K562 (cell line): ENCODE data around the gene PCDH1. TPM values are rescaled to one million over a fixed set of nuclear protein-coding genes. Genes with fewer than 3 reads are reported as not detected.

Source experiments
- ATAC-seq: fragments of 200-7000 bp; cut with Tn5 transposase; 3 replicates; pipeline ENCODE4 v1.9.1; 2020; ENCODE audit warnings: moderate library complexity
- BruUV-seq: library from RNA; stranded (reverse); fragments of 400-500 nt; replicated peaks from 2 replicates; lab custom pipeline; 2021; lab: Mats Ljungman, UMichigan
- CTCF ChIA-PET: fragments of 300-600 bp; formaldehyde crosslinking; extraction: SDS; loops from one replicate; lab custom pipeline; 2021; ENCODE audit warnings: low intra/inter-chr PET ratio; lab: Yijun Ruan, JAX
- POLR2A ChIA-PET: fragments of 300-600, 350-650 bp; sonication (Branson Sonifier 250); formaldehyde crosslinking; extraction: SDS; loops from one replicate; lab custom pipeline; 2021; ENCODE audit warnings: antibody characterized with exemption, inconsistent platforms; lab: Yijun Ruan, JAX
- DNase-seq, 4 experiments: peaks; one replicate each; pipeline versions ENCODE4 v3.0.0 to v3.0.0-alpha.2; 2011 to 2018; ENCODE audit warnings: low spot score in 3 of 4, mixed read lengths in 3 of 4; ENCODE audit errors: extremely low read depth in 1 of 4
- FAIRE-seq: peaks from 2 replicates; lab custom pipeline; 2011; peaks lifted over from hg19 to GRCh38; lab: Jason Lieb, UNC
- H2AFZ ChIP-seq: 2 replicates; pipeline ENCODE4 v1.6.0; 2011; ENCODE audit warnings: low read depth, low read length, control low read depth, inconsistent platforms
- H3K27ac ChIP-seq: fragments of 200-600 bp; 3 replicates; pipeline ENCODE4 v1.8.0; 2011; ENCODE audit warnings: low read depth, mild to moderate bottlenecking, control low read depth, inconsistent platforms, low read length, moderate library complexity, mixed read lengths; ENCODE audit errors: extremely low read depth
- H3K27me3 ChIP-seq, 2 experiments: fragments of 300-600 bp in 1 of 2; 2 replicates in 1 of 2; 3 replicates in 1 of 2; pipeline versions ENCODE4 v1.6.0 to v1.8.0; 2011; ENCODE audit warnings: inconsistent platforms in 2 of 2, low read length in 2 of 2, mild to moderate bottlenecking in 1 of 2, mixed read lengths in 1 of 2, moderate library complexity in 1 of 2; ENCODE audit not compliant: control insufficient read depth in 2 of 2, insufficient read depth in 2 of 2
- H3K36me3 ChIP-seq: fragments of 300-600 bp; 3 replicates; pipeline ENCODE4 v1.8.0; 2011; ENCODE audit warnings: mild to moderate bottlenecking, low read length, inconsistent platforms; ENCODE audit not compliant: control insufficient read depth, insufficient read depth
- H3K4me1 ChIP-seq, 2 experiments: fragments of 200-600 bp in 1 of 2; replicated peaks in 1 of 2; 2 replicates in 1 of 2; 3 replicates in 1 of 2; pipeline versions ENCODE4 v1.5.1 to v1.8.0; 2011; ENCODE audit warnings: inconsistent platforms in 2 of 2, low read length in 2 of 2, mild to moderate bottlenecking in 1 of 2, mixed read lengths in 1 of 2, moderate library complexity in 1 of 2; ENCODE audit not compliant: control insufficient read depth in 2 of 2, insufficient read depth in 2 of 2
- H3K4me2 ChIP-seq: 2 replicates; pipeline ENCODE4 v1.6.1; 2011; ENCODE audit warnings: low read length, control low read depth, inconsistent platforms, mixed read lengths; ENCODE audit not compliant: insufficient read depth
- H3K4me3 ChIP-seq: fragments of 200-600 bp; sonication (generic), shearing (Covaris generic); 2 replicates; pipeline ENCODE4 v1.5.1; 2016; ENCODE audit warnings: control low read depth, inconsistent platforms
- H3K79me2 ChIP-seq: fragments of 200-600 bp; 3 replicates; pipeline ENCODE4 v1.8.0; 2011; ENCODE audit warnings: low read length, inconsistent platforms; ENCODE audit not compliant: control insufficient read depth, insufficient read depth
- H3K9ac ChIP-seq, 2 experiments: 2 replicates each; pipeline versions ENCODE4 v1.6.0 to v1.6.1; 2011; ENCODE audit warnings: low read depth in 2 of 2, low read length in 2 of 2, control low read depth in 1 of 2, inconsistent platforms in 1 of 2, mild to moderate bottlenecking in 1 of 2, mixed read lengths in 1 of 2; ENCODE audit not compliant: insufficient read depth in 1 of 2
- H3K9me1 ChIP-seq: one replicate; pipeline ENCODE4 v1.6.0; 2011; ENCODE audit warnings: inconsistent platforms, mild to moderate bottlenecking, low read length, moderate library complexity; ENCODE audit not compliant: control insufficient read depth, insufficient read depth
- H3K9me3 ChIP-seq: replicated peaks from 2 replicates; pipeline ENCODE4 v1.5.1; 2011; ENCODE audit warnings: low read depth, low read length, inconsistent platforms; ENCODE audit not compliant: control insufficient read depth, insufficient read depth
- H4K20me1 ChIP-seq: replicated peaks from 2 replicates; pipeline ENCODE4 v1.6.1; 2011; ENCODE audit warnings: low read length, inconsistent platforms, mixed read lengths; ENCODE audit not compliant: control insufficient read depth, insufficient read depth
- FOSL1 ChIP-seq: fragments of 200-800 bp; sonication (Bioruptor generic); conservative IDR thresholded peaks from 2 replicates; pipeline ENCODE4 v1.6.1; 2016; ENCODE audit warnings: missing genetic modification characterization, missing compliant biosample characterization
- NFXL1 ChIP-seq: fragments of 450-650 bp; formaldehyde crosslinking; IDR thresholded peaks from 2 replicates; pipeline ENCODE4 v1.4.0; 2021; ENCODE audit warnings: mild to moderate bottlenecking
- POLR2B ChIP-seq: fragments of 450-650 bp; IDR thresholded peaks from 2 replicates; pipeline ENCODE4 v1.6.1; 2018; ENCODE audit warnings: low read depth; ENCODE audit not compliant: partially characterized antibody
- PURB ChIP-seq: sonication (generic); formaldehyde crosslinking; IDR thresholded peaks from 2 replicates; pipeline ENCODE4 v1.9.0; 2021; ENCODE audit warnings: low read depth, mild to moderate bottlenecking, missing genetic modification reagents
- RBBP5 ChIP-seq: fragments of 200-600 bp; sonication (generic); IDR thresholded peaks from 2 replicates; pipeline ENCODE4 v1.6.1; 2012; ENCODE audit warnings: borderline replicate concordance, mild to moderate bottlenecking, low read length, control low read depth, inconsistent platforms; ENCODE audit not compliant: insufficient read depth, poor library complexity, severe bottlenecking
- TEAD2 ChIP-seq: fragments of 450-650 bp; IDR thresholded peaks from 2 replicates; pipeline ENCODE4 v1.6.1; 2016; ENCODE audit warnings: missing genetic modification characterization, control low read depth, missing compliant biosample characterization
- ZNF384 ChIP-seq: IDR thresholded peaks from 2 replicates; pipeline ENCODE4 v1.6.1; 2012; ENCODE audit warnings: low read depth, low read length, improper control_type of control experiment
- WGBS: fragments of 100-300 bp; shearing (Covaris generic); methylation state at CpG from one replicate; pipeline ENCODE4 v1.1.6; 2016; ENCODE audit warnings: low coverage, mixed read lengths; ENCODE audit not compliant: insufficient coverage; ENCODE audit errors: missing lambda C conversion rate; 5-methylcytosine and 5-hydroxymethylcytosine counted together
- in situ Hi-C: fragments of 300-500 bp; cut with MboI; formaldehyde crosslinking; loops from 4 replicates; pipeline ENCODE4 v1.15.0; 2018; ENCODE audit warnings: inconsistent platforms, mixed read lengths
- intact Hi-C: fragments of 100-400 bp; cut with micrococcal nuclease; formaldehyde crosslinking; loops from 2 replicates; pipeline ENCODE4 v1.14.2; 2022
- polyA plus RNA-seq, 8 experiments: library from polyadenylated mRNA; depleted of rRNA in 4 of 8; stranded (reverse) in 5 of 8; unstranded in 3 of 8; fragments of >200 nt; fragmentation: Nextera tagmentation in 2 of 8; fragmentation: Illumina TruSeq in 1 of 8; extraction: Ambion mirVana in 2 of 8; extraction: Trizol in 1 of 8; gene quantifications; 2 replicates each; pipeline versions ENCODE4 v1.2.1 to v1.2.3, GENCODE V29; 2011 to 2014; ENCODE audit warnings: inconsistent platforms in 1 of 8, missing spikeins in 1 of 8
- total RNA-seq, 7 experiments: library from RNA; depleted of rRNA in 6 of 7; stranded (reverse); fragments of >200 nt in 6 of 7; fragmentation: Illumina TruSeq in 2 of 7; extraction: Trizol in 2 of 7; gene quantifications; 2 replicates each; pipeline versions ENCODE4 v1.2.1 to v1.2.3, GENCODE V29; 2011 to 2021; ENCODE audit warnings: low replicate concordance in 1 of 7

The PCDH1 gene
- total and polyA plus RNA-seq, 9 of the 15 experiments (the other 6 are each of a cell fraction or from before 2014, with no cell fraction given): 0.11 to 3.6 (median 1.9) TPM; not detected in 1

DNA sequence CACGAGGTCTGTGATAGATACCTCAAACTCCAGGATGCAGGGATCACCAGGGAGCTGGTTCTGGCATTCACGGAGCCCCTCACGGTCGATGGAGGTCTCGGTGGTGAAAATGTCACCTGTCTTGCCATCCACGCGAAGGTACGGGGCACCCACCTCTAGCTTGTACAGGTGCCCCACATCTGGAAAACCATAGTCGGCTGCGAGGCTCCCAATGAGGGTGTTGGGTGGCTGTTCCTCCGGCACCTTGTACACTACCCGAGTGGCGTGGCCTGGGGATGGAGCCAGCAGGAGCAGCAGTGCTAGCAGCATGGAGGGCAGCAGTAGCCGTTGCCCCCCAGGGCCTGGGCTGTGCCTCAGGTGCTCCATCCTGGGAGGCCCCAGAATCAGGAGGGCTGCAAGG lies 9.2 kb downstream of the PCDH1 start:
- ATAC-seq (no peak), DNase-seq (no peak), FAIRE-seq (no peak)
- intact Hi-C loops: no loop called here
- peaks cover 36% of the 10 kb centered on the region for H4K20me1 ChIP-seq
- no peaks in the 10 kb centered on the region for H3K36me3 ChIP-seq
- in situ Hi-C loops: no loop called here
- no peaks in the 10 kb centered on the region for H3K79me2 ChIP-seq
- no peaks in the 10 kb centered on the region for H3K9me1 ChIP-seq
- TF ChIP-seq TEAD2 (tag) (no peak), POLR2B (no peak), ZNF384 (no peak), NFXL1 (no peak), RBBP5 (no peak), PURB (CRISPR knock-in tag) (no peak), FOSL1 (tag) (no peak)
- WGBS: 9% methylated on average over 14 of the region's 14 CpGs
- no peak overlapping the region for H2AFZ ChIP-seq
- H3K27ac ChIP-seq: no peak overlapping the region
- peaks cover 0 to 2% of the 10 kb centered on the region in 2 experiments; a peak in 1 of 5 replicates for H3K4me1 ChIP-seq
- peaks cover 21 to 71% of the 10 kb centered on the region in 2 experiments; a peak in 4 of 5 replicates for H3K27me3 ChIP-seq
- H3K9ac ChIP-seq: no peak overlapping the region
- H3K4me3 ChIP-seq: no peak overlapping the region
- POLR2A ChIA-PET: interaction anchor here (0.6 kb wide), 1 partner anchor 61 kb away, joined by 3 read pairs; no protein-coding TSS in a partner anchor
- H3K4me2 ChIP-seq: no peak overlapping the region
- no peaks in the 10 kb centered on the region for H3K9me3 ChIP-seq
- BruUV-seq: no TSS peak
- CTCF ChIA-PET: no interaction called here
